ENCODE results near the gene CRACR2B. TPM values are rescaled to one million over a fixed set of nuclear protein-coding genes. Genes with fewer than 3 reads are reported as not detected.

The CRACR2B gene
- total and polyA plus RNA-seq, 2 of the 13 experiments (the other 11 are each of a cell fraction or from before 2014, with no cell fraction given), result 14.9 to 21.0 TPM

GRCh38 chr11:827146-827896 lies 398 bp upstream of the CRACR2B start (continued):
- TF ChIP-seq POGK (CRISPR knock-in tag; conservative IDR thresholded peaks at IDR 0.05), result peak; percentile 40; the same call in 1 of the 2 replicates
- TF ChIP-seq, protein P1, sequence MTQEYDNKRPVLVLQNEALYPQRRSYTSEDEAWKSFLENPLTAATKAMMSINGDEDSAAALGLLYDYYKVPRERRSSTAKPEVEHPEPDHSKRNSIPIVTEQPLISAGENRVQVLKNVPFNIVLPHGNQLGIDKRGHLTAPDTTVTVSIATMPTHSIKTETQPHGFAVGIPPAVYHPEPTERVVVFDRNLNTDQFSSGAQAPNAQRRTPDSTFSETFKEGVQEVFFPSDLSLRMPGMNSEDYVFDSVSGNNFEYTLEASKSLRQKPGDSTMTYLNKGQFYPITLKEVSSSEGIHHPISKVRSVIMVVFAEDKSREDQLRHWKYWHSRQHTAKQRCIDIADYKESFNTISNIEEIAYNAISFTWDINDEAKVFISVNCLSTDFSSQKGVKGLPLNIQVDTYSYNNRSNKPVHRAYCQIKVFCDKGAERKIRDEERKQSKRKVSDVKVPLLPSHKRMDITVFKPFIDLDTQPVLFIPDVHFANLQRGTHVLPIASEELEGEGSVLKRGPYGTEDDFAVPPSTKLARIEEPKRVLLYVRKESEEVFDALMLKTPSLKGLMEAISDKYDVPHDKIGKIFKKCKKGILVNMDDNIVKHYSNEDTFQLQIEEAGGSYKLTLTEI (CRISPR knock-in tag; conservative IDR thresholded peaks at IDR 0.05), result no peak
- no peak for TF ChIP-seq ZNF7 (CRISPR knock-in tag; IDR thresholded peaks at IDR 0.05)
- TF ChIP-seq KDM6A (CRISPR knock-in tag; IDR thresholded peaks at IDR 0.05; ENCODE audit: low read depth), result 0 out of 2 replicates have a peak, but pooled peaks have one; percentile 18
- no peak for TF ChIP-seq CREM (IDR thresholded peaks at IDR 0.05)
- no peak for TF ChIP-seq CREM (CRISPR knock-in tag; IDR thresholded peaks at IDR 0.05)
- no peak for TF ChIP-seq MEIS1 (CRISPR knock-in tag; IDR thresholded peaks at IDR 0.05; ENCODE audit: borderline replicate concordance)
- TF ChIP-seq ZNF574 (CRISPR knock-in tag; IDR thresholded peaks at IDR 0.05), result peak; percentile 62; the same call in 1 of the 2 replicates
- TF ChIP-seq ZFX (CRISPR knock-in tag; IDR thresholded peaks at IDR 0.05; ENCODE audit: low read depth), result peak; percentile 90
- 0 out of 2 replicates have a peak, but pooled peaks have one; percentile 28 for TF ChIP-seq WIZ (CRISPR knock-in tag; IDR thresholded peaks at IDR 0.05)
- no peak for TF ChIP-seq CENPT (CRISPR knock-in tag; IDR thresholded peaks at IDR 0.05; ENCODE audit: low read depth)
- no peak for TF ChIP-seq FOXP1 (IDR thresholded peaks at IDR 0.05)
- TF ChIP-seq FOXP1 (CRISPR knock-in tag; IDR thresholded peaks at IDR 0.05), result no peak; the same call in 1 of the 2 replicates
- 0 out of 2 replicates have a peak, but pooled peaks have one; percentile 51 for TF ChIP-seq FIP1L1 (IDR thresholded peaks at IDR 0.05; ENCODE audit: borderline replicate concordance, insufficient read depth, low read depth, low read length)
- TF ChIP-seq, protein P2, sequence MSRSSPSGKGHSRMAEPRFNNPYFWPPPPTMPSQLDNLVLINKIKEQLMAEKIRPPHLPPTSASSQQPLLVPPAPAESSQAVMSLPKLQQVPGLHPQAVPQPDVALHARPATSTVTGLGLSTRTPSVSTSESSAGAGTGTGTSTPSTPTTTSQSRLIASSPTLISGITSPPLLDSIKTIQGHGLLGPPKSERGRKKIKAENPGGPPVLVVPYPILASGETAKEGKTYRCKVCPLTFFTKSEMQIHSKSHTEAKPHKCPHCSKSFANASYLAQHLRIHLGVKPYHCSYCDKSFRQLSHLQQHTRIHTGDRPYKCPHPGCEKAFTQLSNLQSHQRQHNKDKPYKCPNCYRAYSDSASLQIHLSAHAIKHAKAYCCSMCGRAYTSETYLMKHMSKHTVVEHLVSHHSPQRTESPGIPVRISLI (CRISPR knock-in tag; IDR thresholded peaks at IDR 0.05; ENCODE audit: borderline replicate concordance), result peak; percentile 8; the same call in 1 of the 2 replicates
- TF ChIP-seq, protein P3, sequence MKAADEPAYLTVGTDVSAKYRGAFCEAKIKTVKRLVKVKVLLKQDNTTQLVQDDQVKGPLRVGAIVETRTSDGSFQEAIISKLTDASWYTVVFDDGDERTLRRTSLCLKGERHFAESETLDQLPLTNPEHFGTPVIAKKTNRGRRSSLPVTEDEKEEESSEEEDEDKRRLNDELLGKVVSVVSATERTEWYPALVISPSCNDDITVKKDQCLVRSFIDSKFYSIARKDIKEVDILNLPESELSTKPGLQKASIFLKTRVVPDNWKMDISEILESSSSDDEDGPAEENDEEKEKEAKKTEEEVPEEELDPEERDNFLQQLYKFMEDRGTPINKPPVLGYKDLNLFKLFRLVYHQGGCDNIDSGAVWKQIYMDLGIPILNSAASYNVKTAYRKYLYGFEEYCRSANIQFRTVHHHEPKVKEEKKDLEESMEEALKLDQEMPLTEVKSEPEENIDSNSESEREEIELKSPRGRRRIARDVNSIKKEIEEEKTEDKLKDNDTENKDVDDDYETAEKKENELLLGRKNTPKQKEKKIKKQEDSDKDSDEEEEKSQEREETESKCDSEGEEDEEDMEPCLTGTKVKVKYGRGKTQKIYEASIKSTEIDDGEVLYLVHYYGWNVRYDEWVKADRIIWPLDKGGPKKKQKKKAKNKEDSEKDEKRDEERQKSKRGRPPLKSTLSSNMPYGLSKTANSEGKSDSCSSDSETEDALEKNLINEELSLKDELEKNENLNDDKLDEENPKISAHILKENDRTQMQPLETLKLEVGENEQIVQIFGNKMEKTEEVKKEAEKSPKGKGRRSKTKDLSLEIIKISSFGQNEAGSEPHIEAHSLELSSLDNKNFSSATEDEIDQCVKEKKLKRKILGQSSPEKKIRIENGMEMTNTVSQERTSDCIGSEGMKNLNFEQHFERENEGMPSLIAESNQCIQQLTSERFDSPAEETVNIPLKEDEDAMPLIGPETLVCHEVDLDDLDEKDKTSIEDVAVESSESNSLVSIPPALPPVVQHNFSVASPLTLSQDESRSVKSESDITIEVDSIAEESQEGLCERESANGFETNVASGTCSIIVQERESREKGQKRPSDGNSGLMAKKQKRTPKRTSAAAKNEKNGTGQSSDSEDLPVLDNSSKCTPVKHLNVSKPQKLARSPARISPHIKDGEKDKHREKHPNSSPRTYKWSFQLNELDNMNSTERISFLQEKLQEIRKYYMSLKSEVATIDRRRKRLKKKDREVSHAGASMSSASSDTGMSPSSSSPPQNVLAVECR (CRISPR knock-in tag; IDR thresholded peaks at IDR 0.05; ENCODE audit: borderline replicate concordance), result peak; percentile 96

Data from HepG2 (cell line).